Stimulated activated naive CD4-positive, alpha-beta T cell treated with Interleukin-2 at 50 U/mL for 16 hours (primary cell): ENCODE data around the gene CA7.

Source experiments
- DNase-seq: peaks from one replicate; lab custom pipeline; 2025; lab: John Stamatoyannopoulos, UW

CA7 gene

GRCh38 chr16:66844342-66845079, at the start of gene CA7:
TSS of gene CA7 (plus strand) at chr16:66844414. CDS start at chr16:66844488, 74 bp downstream.
- DNase-seq, result no peak

- no peak for DNase-seq
Observed at GRCh38 chr16:66798161-66798560, 46.1 kb upstream of the CA7 start.

- no peak for DNase-seq
Observed at GRCh38 chr16:66800856-66801255, 43.4 kb upstream of the CA7 start.

DNA sequence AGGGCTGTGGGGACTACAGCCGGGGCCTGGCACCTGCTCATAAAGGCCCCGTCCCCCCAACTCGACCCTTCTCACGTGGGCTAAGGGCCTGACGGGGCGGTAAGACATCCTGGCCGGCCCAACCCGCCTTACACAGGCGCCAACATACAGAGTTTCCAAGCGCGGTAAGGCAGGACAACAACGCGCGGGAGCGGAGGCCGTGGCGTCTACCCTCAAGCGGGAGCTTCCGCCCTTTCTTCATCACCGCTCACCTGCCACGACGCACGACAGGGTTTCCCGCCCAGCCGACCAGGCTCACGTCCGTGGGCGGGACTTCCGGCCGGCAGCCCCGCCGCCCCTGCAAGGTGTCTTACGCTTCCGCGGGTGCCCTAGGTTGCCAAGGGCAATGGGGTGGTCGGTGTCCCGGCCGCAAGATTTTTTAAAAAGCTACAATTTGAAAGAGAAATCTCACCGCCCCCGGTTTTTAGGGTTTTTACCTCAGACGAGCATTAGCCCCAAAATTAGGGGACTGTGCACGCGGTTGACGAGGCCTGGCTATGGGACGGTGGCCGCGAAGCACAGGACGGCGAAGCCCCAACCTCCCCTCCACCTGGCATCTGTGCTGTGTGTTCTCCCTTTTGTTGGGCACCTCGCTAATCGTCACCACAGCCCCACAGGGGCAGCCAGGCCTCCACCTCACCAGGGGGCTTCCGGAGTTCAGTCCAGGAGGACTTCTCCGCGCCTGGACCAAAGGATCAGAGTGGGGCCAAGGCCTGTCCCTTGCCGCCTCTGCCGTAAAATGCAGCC, 42.7 kb upstream of the CA7 start, which contains the start of gene TERB1:
TSS of gene TERB1 (minus strand) at position 265 of the 786 bp plus-strand sequence. CDS start 4,786 bp downstream, outside the sequence.
- no peak for DNase-seq

DNA sequence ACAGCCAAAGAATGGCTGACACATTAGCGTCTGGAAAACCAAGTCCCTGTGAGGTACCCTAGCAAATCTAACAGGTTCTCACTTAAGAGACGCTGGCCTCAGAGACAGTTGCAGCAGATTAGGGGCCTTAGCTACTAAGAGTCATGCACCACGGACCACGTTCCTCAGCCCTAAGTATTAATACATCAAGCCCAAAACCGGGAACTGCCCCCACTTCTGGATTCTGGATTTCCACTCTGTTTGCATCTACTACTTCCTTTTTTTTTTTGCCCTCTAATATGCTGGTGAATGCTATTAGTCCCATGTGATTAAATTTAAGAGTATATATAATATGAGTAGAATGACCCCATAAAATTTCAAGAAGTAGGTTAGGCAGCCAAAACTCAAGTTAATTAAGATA, 42.1 kb upstream of the CA7 start:
- DNase-seq, result no peak

GRCh38 chr16:66809765-66810164, 34.4 kb upstream of the CA7 start:
- no peak for DNase-seq

- no peak for DNase-seq
Observed at GRCh38 chr16:66810391-66810790, 33.8 kb upstream of the CA7 start.

GRCh38 chr16:66811043-66811442, 33.2 kb upstream of the CA7 start:
- DNase-seq, result no peak

DNA sequence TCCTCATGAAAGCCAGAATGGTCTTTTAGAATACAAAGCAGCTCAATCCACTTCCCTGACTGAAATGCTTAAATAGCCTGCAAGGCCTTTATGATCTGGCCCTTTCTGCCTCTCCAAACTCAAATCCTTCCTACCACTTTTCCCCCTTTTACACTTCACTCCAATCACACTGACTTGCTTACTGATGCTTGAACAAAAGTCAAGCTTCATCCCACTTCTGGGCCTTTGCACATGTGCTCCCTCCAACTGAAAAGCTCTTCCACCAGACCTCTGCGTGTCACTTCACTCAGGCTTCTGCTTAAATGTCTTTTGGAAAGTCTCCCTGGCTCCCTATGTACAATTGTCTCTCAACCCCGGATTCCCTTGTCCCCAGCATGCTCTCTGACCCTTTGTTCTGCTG, 29.5 kb upstream of the CA7 start:
- no peak for DNase-seq

- no peak for DNase-seq
Observed at GRCh38 chr16:66824006-66824405, 20.2 kb upstream of the CA7 start.

GRCh38 chr16:66830422-66831404, 13.5 kb upstream of the CA7 start, which contains the start of gene NAE1:
TSS of gene NAE1 (minus strand) at chr16:66830976. CDS start at chr16:66830899, 77 bp downstream.
- DNase-seq, result peak; percentile 81

DNA sequence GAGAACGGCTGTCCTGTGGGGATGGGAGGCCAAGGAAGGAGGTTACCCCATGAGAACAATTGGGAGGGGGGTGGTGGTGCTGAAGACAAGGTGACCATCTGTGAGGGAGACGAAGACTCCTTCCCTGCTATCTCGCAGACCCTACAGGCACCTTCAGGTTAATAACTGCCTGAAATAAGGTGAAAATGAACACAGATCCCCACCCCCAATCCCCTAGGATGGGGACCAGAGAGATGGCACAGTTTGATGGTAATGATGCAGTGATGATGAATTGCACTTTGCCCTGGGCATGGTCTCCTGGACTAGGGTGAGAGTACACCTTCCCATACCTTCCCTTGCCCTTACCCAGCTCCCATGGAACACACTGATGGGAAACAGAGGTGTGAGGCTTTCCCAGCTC, 12.0 kb upstream of the CA7 start:
- no peak for DNase-seq

GRCh38 chr16:66832661-66833305, 11.4 kb upstream of the CA7 start:
- no peak for DNase-seq

GRCh38 chr16:66834746-66835145, 9.5 kb upstream of the CA7 start:
- DNase-seq, result no peak

GRCh38 chr16:66840883-66841282, 3.3 kb upstream of the CA7 start:
- no peak for DNase-seq

DNA sequence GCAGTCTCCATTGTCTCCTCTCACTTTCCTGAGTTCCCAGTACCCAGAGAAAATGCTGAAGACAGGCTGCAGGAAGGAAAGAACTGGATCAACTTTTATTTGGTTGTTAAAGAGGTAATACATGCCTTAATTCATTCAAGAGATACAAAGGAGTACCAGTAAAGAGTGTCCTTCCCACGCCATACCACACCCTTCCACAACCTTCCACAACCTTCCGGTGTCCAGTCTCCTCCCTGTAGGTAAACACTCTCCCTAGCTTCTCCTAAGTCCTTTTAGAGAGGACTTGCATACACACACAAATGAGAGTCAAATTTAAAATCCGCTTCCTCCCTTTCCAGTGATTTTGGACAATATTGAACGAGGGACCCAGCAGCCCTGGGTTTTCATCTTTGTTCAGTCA, 2.8 kb upstream of the CA7 start:
- no peak for DNase-seq

- no peak for DNase-seq
Observed at GRCh38 chr16:66842765-66843164, 1.4 kb upstream of the CA7 start.

DNA sequence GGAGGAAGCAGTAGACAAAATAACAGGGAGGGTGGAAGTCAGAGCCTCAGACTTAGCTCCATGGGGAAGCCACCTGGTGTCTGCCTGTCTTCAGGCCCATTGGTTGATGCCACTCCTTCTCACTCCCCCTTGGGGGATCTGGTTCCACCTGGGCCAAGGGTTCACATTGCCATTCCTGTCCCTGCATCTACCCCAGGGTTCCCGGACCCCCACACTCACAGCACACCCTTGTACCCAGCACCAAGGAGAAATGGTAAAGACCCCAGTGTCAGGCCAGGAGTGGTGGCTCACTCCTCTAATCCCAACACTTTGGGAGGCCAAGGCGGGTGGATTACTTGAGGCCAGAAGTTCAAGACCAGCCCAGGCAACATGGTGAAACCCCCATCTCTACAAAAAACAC, 1.0 kb upstream of the CA7 start:
- no peak for DNase-seq

DNA sequence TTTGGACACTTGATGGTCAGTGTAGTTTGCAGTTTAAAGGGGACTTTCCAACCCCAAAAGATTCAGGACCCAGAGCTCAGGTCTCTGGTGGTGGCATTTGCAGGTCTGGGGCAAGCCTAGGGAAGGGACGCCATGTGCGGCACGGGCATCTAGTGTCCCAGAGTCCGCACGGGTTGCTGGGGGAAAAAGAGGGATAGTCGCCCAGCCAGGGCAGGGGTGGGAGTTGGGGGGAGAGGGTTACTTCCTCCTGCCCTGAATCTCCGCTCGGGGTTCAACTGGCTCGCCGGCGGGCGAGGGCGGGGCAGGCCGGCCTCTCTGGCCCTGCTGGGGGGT, 239 bp upstream of the CA7 start:
- DNase-seq, result no peak

- DNase-seq, result no peak
Observed at GRCh38 chr16:66845080-66845410, 831 bp downstream of the CA7 start.

DNA sequence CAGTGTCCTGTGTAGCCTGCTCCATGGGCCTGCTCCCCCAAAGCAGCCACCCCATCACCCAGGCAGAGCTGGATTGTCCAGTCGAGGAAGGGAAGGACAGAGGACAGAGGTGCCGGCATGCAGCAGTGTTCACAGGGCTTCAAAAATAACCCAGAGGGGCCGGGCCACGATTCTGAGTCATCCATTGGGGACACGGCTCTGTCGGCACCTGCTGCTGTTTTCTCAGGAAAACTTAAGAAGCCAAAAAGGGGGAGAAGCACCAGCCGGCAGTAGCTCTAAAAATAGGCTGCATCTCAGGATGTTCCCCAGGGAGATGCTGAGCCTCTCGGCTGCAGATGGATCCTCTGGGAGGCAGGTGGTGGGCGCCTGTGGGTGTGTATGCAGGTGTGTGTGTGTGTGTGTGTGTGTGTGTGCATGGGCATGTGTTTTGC, 1.6 kb downstream of the CA7 start:
- no peak for DNase-seq

GRCh38 chr16:66846266-66846665, 2.1 kb downstream of the CA7 start:
- no peak for DNase-seq
